BLaER1 (cell line): Measurements from ENCODE around the gene ZC3H4.

Experiments
- H3K27ac ChIP-seq: shearing (Covaris generic); formaldehyde crosslinking; 2 replicates; pipeline ENCODE4 v1.8.1; 2022
- H3K27me3 ChIP-seq: shearing (Covaris generic); formaldehyde crosslinking; 2 replicates; pipeline ENCODE4 v1.8.1; 2022
- H3K36me3 ChIP-seq: shearing (Covaris generic); formaldehyde crosslinking; 2 replicates; pipeline ENCODE4 v1.8.1; 2022
- H3K4me1 ChIP-seq: shearing (Covaris generic); formaldehyde crosslinking; 2 replicates; pipeline ENCODE4 v1.8.1; 2022
- H3K4me2 ChIP-seq: shearing (Covaris generic); formaldehyde crosslinking; 2 replicates; pipeline ENCODE4 v1.8.1; 2022
- H3K4me3 ChIP-seq: shearing (Covaris generic); formaldehyde crosslinking; 2 replicates; pipeline ENCODE4 v1.8.1; 2022
- H3K9ac ChIP-seq: shearing (Covaris generic); formaldehyde crosslinking; 2 replicates; pipeline ENCODE4 v1.8.1; 2022
- H3K9me3 ChIP-seq: shearing (Covaris generic); formaldehyde crosslinking; 2 replicates; pipeline ENCODE4 v1.8.1; 2022
- H4K20me1 ChIP-seq: shearing (Covaris generic); formaldehyde crosslinking; 2 replicates; pipeline ENCODE4 v1.8.1; 2022
- Cebpa-rat ChIP-seq: shearing (Covaris generic); IDR thresholded peaks from 2 replicates; pipeline ENCODE4 v1.8.1; 2022

Gene ZC3H4

GRCh38 chr19:47100290-47100689, 13.3 kb downstream of the ZC3H4 start:
- H3K4me1 ChIP-seq, result peaks cover 67% of the 10 kb centered on the region
- no peaks in the 10 kb centered on the region for H3K9me3 ChIP-seq
- no peaks in the 10 kb centered on the region for H3K27me3 ChIP-seq
- no peak overlapping the region for H3K9ac ChIP-seq
- H3K27ac ChIP-seq, result no peak overlapping the region
- H3K4me3 ChIP-seq, result no peak overlapping the region
- no peak for TF ChIP-seq Cebpa-rat
- no peak overlapping the region for H3K4me2 ChIP-seq
- peaks cover 88% of the 10 kb centered on the region for H4K20me1 ChIP-seq
- H3K36me3 ChIP-seq, result peaks cover 47% of the 10 kb centered on the region

- H3K4me3 ChIP-seq, result no peak overlapping the region
- peaks cover 81% of the 10 kb centered on the region for H4K20me1 ChIP-seq
- H3K36me3 ChIP-seq, result peaks cover 40% of the 10 kb centered on the region
- no peak overlapping the region for H3K9ac ChIP-seq
- H3K9me3 ChIP-seq, result no peaks in the 10 kb centered on the region
- TF ChIP-seq Cebpa-rat, result no peak
- no peak overlapping the region for H3K27ac ChIP-seq
- no peak overlapping the region for H3K4me2 ChIP-seq
- H3K27me3 ChIP-seq, result no peaks in the 10 kb centered on the region
- peaks cover 74% of the 10 kb centered on the region for H3K4me1 ChIP-seq
These were observed 14.0 kb downstream of the ZC3H4 start for GRCh38 chr19:47099576-47100050.

GRCh38 chr19:47098608-47099007, 15.0 kb downstream of the ZC3H4 start:
- Histone ChIP-seq H3K9me3 (no peaks in the 10 kb centered on the region), H3K4me1 (peaks cover 79% of the 10 kb centered on the region), H3K4me2 (peak overlapping the region; percentile 97), H4K20me1 (peaks cover 78% of the 10 kb centered on the region), H3K27me3 (no peaks in the 10 kb centered on the region), H3K36me3 (peaks cover 31% of the 10 kb centered on the region; the same call in 1 of the 2 replicates), H3K9ac (no peak overlapping the region), H3K27ac (no peak overlapping the region), H3K4me3 (no peak overlapping the region)
- no peak for TF ChIP-seq Cebpa-rat

GRCh38 chr19:47097396-47098201, 16.0 kb downstream of the ZC3H4 start:
- Histone ChIP-seq H3K9ac (peak overlapping the region; percentile 78), H3K27ac (peak overlapping the region; percentile 95), H4K20me1 (peaks cover 68% of the 10 kb centered on the region), H3K36me3 (peaks cover 35% of the 10 kb centered on the region), H3K9me3 (no peaks in the 10 kb centered on the region), H3K4me3 (no peak overlapping the region; the same call in 1 of the 2 replicates), H3K4me1 (peaks cover 89% of the 10 kb centered on the region), H3K27me3 (no peaks in the 10 kb centered on the region), H3K4me2 (peak overlapping the region; percentile 97)
- no peak for TF ChIP-seq Cebpa-rat

- Histone ChIP-seq H3K9ac (peak overlapping the region; percentile 78), H3K4me1 (peaks cover 89% of the 10 kb centered on the region), H3K27ac (peak overlapping the region; percentile 95), H4K20me1 (peaks cover 59% of the 10 kb centered on the region), H3K4me3 (no peak overlapping the region; the same call in 1 of the 2 replicates), H3K4me2 (peak overlapping the region; percentile 97), H3K36me3 (peaks cover 44% of the 10 kb centered on the region), H3K27me3 (no peaks in the 10 kb centered on the region), H3K9me3 (no peaks in the 10 kb centered on the region)
- TF ChIP-seq Cebpa-rat, result no peak
These were observed 16.9 kb downstream of the ZC3H4 start for GRCh38 chr19:47096721-47097120.

GRCh38 chr19:47096100-47096704, 17.4 kb downstream of the ZC3H4 start:
- Histone ChIP-seq H3K9me3 (no peaks in the 10 kb centered on the region), H4K20me1 (peaks cover 54% of the 10 kb centered on the region), H3K27ac (peak overlapping the region; percentile 95), H3K4me2 (peak overlapping the region; percentile 97), H3K4me1 (peaks cover 89% of the 10 kb centered on the region), H3K36me3 (peaks cover 49% of the 10 kb centered on the region), H3K4me3 (peak overlapping the region; percentile 38; the same call in 1 of the 2 replicates), H3K27me3 (no peaks in the 10 kb centered on the region), H3K9ac (peak overlapping the region; percentile 78)
- no peak for TF ChIP-seq Cebpa-rat

GRCh38 chr19:47095476-47096099, 18.0 kb downstream of the ZC3H4 start:
- Histone ChIP-seq H4K20me1 (peaks cover 48% of the 10 kb centered on the region), H3K4me2 (peak overlapping the region; percentile 97), H3K36me3 (peaks cover 50% of the 10 kb centered on the region), H3K9me3 (no peaks in the 10 kb centered on the region), H3K9ac (peak overlapping the region; percentile 78), H3K27me3 (no peaks in the 10 kb centered on the region), H3K4me1 (peaks cover 86% of the 10 kb centered on the region), H3K27ac (peak overlapping the region; percentile 95), H3K4me3 (peak overlapping the region; percentile 54)
- no peak for TF ChIP-seq Cebpa-rat

GRCh38 chr19:47094557-47095475, 18.8 kb downstream of the ZC3H4 start:
- Histone ChIP-seq H3K27ac (peak overlapping the region; percentile 95), H3K9me3 (no peaks in the 10 kb centered on the region), H3K36me3 (peaks cover 50% of the 10 kb centered on the region), H4K20me1 (peaks cover 47% of the 10 kb centered on the region), H3K27me3 (no peaks in the 10 kb centered on the region), H3K9ac (peak overlapping the region; percentile 78), H3K4me3 (peak overlapping the region; percentile 54), H3K4me1 (peaks cover 80% of the 10 kb centered on the region), H3K4me2 (peak overlapping the region; percentile 97)
- no peak for TF ChIP-seq Cebpa-rat

GRCh38 chr19:47093841-47094240, 19.7 kb downstream of the ZC3H4 start:
- Histone ChIP-seq H4K20me1 (peaks cover 39% of the 10 kb centered on the region), H3K9ac (peak overlapping the region; percentile 78), H3K27ac (peak overlapping the region; percentile 95), H3K36me3 (peaks cover 54% of the 10 kb centered on the region), H3K4me1 (peaks cover 71% of the 10 kb centered on the region), H3K4me2 (peak overlapping the region; percentile 97), H3K4me3 (peak overlapping the region; percentile 54), H3K9me3 (no peaks in the 10 kb centered on the region), H3K27me3 (no peaks in the 10 kb centered on the region)
- no peak for TF ChIP-seq Cebpa-rat
